Jurkat, Clone E6-1 (cell line): ENCODE data around the gene PLA2G4F.
"Not testable (repeated sequence)": the region's sequence is repeated elsewhere in the genome, so short reads cannot be mapped to it uniquely, and the experiment has no call there.

Experiments used
- DNase-seq: peaks from one replicate; pipeline ENCODE4 v3.0.0-alpha.2; 2011; ENCODE audit warnings: low read depth, low spot score
- H3K4me3 ChIP-seq: 2 replicates; pipeline ENCODE4 v1.5.1; 2011; ENCODE audit warnings: mild to moderate bottlenecking, low read length, control low read depth, moderate library complexity

The PLA2G4F gene

GRCh38 chr15:42110367-42110766 is 46.1 kb downstream of the PLA2G4F start:
- DNase-seq = no peak
- H3K4me3 ChIP-seq = no peak overlapping the region

- DNase-seq = no peak
- H3K4me3 ChIP-seq = no peak overlapping the region
Measured at GRCh38 chr15:42108806-42109205, 47.6 kb downstream of the PLA2G4F start.

GRCh38 chr15:42108189-42108588 is 48.2 kb downstream of the PLA2G4F start:
- no peak overlapping the region for H3K4me3 ChIP-seq
- no peak for DNase-seq

DNA sequence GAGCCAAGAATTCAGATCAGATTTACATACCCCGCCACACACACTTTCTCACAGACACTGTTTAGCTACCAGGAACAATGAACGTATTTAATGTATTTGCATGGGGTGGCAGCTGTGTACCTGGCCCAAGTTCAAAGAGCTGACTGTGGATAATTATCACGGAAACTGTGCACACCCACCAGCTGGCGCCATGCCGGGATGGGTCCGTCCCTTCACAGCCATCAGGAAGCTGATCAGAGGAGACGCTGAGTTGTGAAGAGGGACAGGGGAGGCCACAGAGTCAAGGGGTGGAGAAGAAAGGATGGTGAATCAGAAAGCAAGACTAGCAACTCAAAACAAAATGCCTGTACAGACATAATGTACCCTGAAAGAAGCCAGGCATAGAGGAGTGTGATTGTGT is 49.0 kb downstream of the PLA2G4F start:
- peak; percentile 32 for DNase-seq
- H3K4me3 ChIP-seq = peak overlapping the region; percentile 27

DNA sequence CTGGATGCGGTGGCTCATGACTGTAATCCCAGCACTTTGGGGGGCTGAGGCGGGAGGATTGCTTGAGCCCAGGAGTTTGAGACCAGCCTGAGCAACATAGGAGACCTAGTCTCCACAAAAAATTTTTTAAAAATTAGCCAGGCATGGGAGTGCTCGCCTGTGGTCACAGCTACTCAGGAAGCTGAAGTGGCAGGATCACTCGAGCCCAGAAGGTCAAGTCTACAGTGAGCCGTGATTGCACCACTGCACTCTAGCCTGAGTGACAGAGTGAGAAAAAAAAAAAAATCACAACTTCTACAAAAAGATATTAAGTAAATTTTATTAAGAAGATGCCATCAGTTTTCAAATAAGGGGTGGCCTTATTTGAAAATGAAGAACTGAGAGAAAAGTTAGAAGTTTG is 50.1 kb downstream of the PLA2G4F start:
- H3K4me3 ChIP-seq = no peak overlapping the region
- DNase-seq = no peak

GRCh38 chr15:42104095-42104891 is 52.1 kb downstream of the PLA2G4F start:
- DNase-seq = no peak
- H3K4me3 ChIP-seq = no peak overlapping the region

GRCh38 chr15:42102646-42103235 is 53.7 kb downstream of the PLA2G4F start:
- DNase-seq = no peak

DNA sequence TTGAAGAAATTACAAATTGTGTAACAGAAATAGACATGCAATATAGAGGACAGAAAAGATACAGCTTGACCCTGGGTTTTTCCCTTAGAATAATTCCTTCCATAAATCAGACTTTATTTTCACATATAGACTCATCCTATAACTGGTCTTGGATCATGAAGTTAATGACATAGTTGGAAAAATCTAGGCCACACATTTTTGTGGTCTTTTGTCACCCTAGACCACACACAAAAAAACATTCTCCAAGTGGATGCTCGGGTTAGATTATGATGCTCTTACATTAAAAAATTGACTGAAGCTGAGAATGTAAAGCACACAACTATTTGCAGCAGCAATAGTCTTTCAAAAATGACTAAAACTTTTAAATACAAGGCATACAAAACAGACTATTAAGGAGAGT is 54.6 kb downstream of the PLA2G4F start:
- DNase-seq = no peak
- no peak overlapping the region for H3K4me3 ChIP-seq

More at GRCh38 chr15:42102646-42103235, 53.7 kb downstream of the PLA2G4F start:
- H3K4me3 ChIP-seq = no peak overlapping the region

GRCh38 chr15:42100021-42100800 is 56.2 kb downstream of the PLA2G4F start:
- no peak overlapping the region for H3K4me3 ChIP-seq
- DNase-seq = no peak

- DNase-seq = no peak
- H3K4me3 ChIP-seq = no peak overlapping the region
Measured at GRCh38 chr15:42097018-42097417, 59.4 kb downstream of the PLA2G4F start.

DNA sequence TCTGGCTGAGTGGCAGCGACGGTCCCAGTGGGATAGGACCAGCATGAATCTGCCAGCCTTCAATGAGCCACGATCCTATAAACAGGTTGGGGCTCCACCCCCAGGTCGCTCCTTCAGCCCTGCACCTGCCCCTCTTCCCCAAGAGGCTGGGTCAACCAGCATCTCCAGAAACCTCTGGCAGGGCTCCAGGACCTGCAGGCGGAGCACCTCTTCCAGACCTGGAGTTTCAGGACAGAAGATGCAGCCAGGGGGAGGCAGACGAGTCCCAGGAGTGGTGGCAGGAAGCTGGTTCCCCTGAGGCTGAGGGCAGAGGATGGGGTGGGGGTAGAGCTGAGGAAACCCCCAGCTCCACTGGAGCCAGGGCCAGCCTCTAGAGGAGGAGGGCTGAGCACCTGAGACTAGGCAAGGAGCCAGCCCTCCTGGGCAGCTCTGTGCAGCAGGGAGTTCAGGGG is 61.9 kb downstream of the PLA2G4F start, which contains the start of gene PLA2G4D:
TSS of gene PLA2G4D (minus strand) at position 51 of the 452 bp plus-strand sequence. CDS start 103 bp downstream, outside the sequence.
- DNase-seq = no peak
- H3K4me3 ChIP-seq = no peak within 1 kb of the TSS

GRCh38 chr15:42093966-42094365 is 62.5 kb downstream of the PLA2G4F start:
- DNase-seq = no peak
- H3K4me3 ChIP-seq = no peak overlapping the region

GRCh38 chr15:42092398-42093318 is 63.8 kb downstream of the PLA2G4F start:
- no peak for DNase-seq

DNA sequence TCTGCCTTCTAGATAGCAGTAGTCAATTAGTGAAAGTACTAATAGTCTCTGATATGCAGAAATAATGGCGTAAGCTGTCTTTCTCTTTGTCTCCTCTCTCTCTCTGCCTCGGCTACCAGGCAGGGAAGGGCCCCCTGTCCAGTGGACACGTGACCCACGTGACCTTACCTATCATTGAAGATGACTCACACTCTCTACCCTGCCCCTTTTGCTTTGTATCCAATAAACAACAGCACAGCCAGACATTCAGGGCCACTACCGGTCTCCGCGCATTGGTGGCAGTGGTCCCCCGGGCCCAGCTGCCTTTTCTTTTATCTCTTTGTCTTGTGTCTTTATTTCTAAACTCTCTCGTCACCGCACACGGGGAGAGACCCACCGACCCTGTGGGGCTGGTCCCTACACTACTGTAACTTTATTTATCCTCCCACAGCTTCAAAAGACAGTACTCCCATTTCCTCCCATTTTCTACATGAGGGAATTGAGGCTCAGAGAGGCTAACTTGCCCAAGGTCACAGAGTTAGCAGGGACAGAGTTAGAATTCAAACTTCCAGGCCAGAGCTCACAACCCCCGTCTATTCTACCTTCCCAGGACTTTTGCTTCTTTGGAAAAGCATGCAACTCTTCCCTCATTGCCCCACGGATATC is 64.6 kb downstream of the PLA2G4F start:
- not testable (repeated sequence) for H3K4me3 ChIP-seq, DNase-seq

More at GRCh38 chr15:42092398-42093318, 63.8 kb downstream of the PLA2G4F start:
- no peak overlapping the region for H3K4me3 ChIP-seq

DNA sequence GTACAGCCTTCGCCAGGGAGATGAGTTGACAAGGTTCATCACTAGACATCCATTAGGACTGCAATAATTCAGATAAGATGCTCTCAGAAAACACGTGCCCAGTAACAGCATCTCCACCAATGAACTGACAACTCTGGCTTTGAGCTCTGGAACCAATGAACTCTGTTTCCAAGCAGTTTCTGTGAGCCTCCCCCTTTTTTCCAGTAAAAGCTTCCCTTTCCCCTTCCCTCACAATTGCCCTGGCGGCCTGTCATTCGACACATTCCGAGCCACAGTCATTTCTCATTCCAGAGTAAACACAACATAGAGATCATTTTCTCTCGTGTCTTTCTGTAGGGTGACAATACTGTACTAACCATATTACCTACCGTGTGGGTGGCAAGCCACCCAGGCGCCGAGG is 65.7 kb downstream of the PLA2G4F start:
- no peak overlapping the region for H3K4me3 ChIP-seq
- DNase-seq = no peak

DNA sequence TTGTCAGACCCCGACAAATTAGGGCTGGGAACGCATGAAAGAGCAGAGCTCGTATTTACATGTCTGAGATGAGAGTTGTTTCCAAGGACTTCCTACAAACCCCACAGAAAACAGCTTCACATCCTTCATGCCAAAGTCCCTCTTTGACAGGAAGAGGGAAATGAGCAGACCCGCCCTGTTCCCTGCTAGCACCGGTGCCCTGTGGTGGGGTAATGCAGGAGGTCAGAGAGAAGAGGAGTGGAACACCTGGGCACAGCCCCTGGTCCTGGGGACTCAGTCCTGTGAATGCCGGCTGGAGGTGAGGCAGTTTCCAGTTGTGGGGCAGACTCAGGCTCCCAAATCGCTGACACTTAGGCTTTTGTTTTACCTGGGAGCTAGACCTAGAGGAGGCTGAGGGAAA is 66.1 kb downstream of the PLA2G4F start:
- no peak overlapping the region for H3K4me3 ChIP-seq
- DNase-seq = no peak

DNA sequence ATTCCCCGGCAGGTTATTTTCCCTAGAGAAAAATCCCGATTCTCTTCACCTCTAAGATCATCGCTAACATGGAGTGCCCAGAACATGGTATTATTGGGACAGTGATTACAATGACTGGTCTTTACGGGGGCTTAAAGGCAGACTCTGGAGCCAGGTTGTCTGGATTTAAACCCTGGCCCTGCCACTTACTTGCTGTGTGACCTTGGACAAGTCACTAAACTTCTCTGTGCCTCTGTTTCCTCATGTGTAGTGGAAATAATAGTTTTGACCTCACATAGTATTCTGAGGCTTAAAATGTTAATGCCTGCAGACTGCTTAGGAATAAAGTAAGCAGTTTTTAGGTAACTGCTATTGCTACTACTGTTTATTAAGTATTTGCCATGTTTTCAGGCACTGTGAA is 66.5 kb downstream of the PLA2G4F start:
- H3K4me3 ChIP-seq = no peak overlapping the region

More for the DNA sequence above, 66.5 kb downstream of the PLA2G4F start:
- DNase-seq = no peak
